GM12878 (cell line): ENCODE measurements around the gene SEPTIN11.

Source experiments
- CREB1 ChIP-seq: IDR thresholded peaks from 2 replicates; pipeline ENCODE4 v1.6.1; 2012; ENCODE audit warnings: low read depth, mild to moderate bottlenecking, inconsistent platforms
- KDM1A ChIP-seq: fragments of 200-600 bp; sonication (generic); IDR thresholded peaks from 2 replicates; pipeline ENCODE4 v1.6.1; 2016; ENCODE audit warnings: borderline replicate concordance
- TCF3 ChIP-seq: IDR thresholded peaks from 2 replicates; pipeline ENCODE4 v1.6.1; 2012; ENCODE audit warnings: low read depth, mild to moderate bottlenecking, low read length, borderline replicate concordance; ENCODE audit not compliant: insufficient read depth
- TF ChIP-seq, protein P1 (sequence below), 3 experiments: IDR thresholded peaks in 2 of 3; conservative IDR thresholded peaks in 1 of 3; 2 replicates each; pipeline ENCODE4 v1.5.1; 2011; ENCODE audit warnings: low read depth in 3 of 3, low read length in 3 of 3, mild to moderate bottlenecking in 3 of 3, control low read depth in 2 of 3, moderate library complexity in 2 of 3, inconsistent platforms in 1 of 3, mixed read lengths in 1 of 3; ENCODE audit not compliant: control insufficient read depth in 2 of 3, insufficient read depth in 1 of 3; ENCODE audit errors: extremely low read depth in 1 of 3
- TF ChIP-seq, protein P2 (sequence below): IDR thresholded peaks from 2 replicates; pipeline ENCODE4 v1.6.1; 2011; ENCODE audit warnings: mild to moderate bottlenecking, low read depth, low read length, moderate library complexity; ENCODE audit not compliant: insufficient replicate concordance

DNA sequence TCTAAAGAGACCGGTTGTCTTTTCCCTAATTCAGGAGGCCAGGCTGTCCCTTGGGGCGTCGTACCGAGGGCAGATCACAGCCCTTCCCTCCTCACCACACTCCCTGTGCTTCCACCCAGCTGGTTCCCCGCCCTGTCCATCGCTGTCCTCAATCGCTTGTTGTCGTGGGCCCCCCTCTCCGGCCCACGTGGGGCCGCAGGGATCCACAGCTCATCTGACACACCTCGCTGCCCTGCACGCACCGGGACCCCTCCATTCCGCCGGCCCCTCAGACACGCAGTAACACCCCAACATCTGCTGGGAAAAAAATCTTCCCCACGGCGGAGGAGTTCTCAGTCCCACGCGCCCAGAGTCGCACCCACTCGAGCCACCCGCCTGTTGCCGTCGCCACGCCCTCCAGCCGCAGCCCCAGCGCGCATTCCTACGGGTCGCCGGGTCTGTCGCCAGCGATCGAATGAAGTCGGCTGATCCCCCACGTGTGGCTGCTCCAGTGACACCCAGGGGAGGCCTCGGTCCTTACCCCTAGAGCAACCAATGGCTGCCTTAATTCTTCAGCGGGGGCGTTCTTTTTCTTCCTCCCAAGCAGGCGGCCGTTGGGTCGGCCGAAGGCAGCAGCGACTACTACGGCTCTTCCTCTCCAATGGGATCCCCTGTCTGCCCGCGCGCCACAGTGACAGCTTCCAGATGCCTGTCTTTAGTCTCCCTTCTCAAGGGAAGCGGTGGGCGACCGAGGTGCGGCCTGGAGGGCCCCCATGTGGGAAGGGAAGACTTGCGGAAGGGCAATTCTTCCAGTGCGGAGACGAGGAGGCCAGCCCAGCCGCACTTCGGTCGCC lies 893 bp upstream of the SEPTIN11 start:
- no peak for TF ChIP-seq KDM1A
- TF ChIP-seq CREB1 = peak; percentile 55
- TF ChIP-seq, protein P1, sequence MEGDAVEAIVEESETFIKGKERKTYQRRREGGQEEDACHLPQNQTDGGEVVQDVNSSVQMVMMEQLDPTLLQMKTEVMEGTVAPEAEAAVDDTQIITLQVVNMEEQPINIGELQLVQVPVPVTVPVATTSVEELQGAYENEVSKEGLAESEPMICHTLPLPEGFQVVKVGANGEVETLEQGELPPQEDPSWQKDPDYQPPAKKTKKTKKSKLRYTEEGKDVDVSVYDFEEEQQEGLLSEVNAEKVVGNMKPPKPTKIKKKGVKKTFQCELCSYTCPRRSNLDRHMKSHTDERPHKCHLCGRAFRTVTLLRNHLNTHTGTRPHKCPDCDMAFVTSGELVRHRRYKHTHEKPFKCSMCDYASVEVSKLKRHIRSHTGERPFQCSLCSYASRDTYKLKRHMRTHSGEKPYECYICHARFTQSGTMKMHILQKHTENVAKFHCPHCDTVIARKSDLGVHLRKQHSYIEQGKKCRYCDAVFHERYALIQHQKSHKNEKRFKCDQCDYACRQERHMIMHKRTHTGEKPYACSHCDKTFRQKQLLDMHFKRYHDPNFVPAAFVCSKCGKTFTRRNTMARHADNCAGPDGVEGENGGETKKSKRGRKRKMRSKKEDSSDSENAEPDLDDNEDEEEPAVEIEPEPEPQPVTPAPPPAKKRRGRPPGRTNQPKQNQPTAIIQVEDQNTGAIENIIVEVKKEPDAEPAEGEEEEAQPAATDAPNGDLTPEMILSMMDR (IDR thresholded peaks at IDR 0.05 in 2 of 3, conservative IDR thresholded peaks at IDR 0.05 in 1 of 3; ENCODE audit: control insufficient read depth in 2 of 3, extremely low read depth in 1 of 3, insufficient read depth in 1 of 3, low read depth in 3 of 3, low read length in 3 of 3) = peak in 1 of 3 experiments; percentile 5; a peak in 1 of 6 replicates
- TF ChIP-seq, protein P2, sequence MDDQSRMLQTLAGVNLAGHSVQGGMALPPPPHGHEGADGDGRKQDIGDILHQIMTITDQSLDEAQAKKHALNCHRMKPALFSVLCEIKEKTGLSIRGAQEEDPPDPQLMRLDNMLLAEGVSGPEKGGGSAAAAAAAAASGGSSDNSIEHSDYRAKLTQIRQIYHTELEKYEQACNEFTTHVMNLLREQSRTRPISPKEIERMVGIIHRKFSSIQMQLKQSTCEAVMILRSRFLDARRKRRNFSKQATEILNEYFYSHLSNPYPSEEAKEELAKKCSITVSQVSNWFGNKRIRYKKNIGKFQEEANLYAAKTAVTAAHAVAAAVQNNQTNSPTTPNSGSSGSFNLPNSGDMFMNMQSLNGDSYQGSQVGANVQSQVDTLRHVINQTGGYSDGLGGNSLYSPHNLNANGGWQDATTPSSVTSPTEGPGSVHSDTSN = peak; percentile 59
- TF ChIP-seq TCF3 = no peak
